ENCODE data around the gene OR6K2.

Gene OR6K2

DNA sequence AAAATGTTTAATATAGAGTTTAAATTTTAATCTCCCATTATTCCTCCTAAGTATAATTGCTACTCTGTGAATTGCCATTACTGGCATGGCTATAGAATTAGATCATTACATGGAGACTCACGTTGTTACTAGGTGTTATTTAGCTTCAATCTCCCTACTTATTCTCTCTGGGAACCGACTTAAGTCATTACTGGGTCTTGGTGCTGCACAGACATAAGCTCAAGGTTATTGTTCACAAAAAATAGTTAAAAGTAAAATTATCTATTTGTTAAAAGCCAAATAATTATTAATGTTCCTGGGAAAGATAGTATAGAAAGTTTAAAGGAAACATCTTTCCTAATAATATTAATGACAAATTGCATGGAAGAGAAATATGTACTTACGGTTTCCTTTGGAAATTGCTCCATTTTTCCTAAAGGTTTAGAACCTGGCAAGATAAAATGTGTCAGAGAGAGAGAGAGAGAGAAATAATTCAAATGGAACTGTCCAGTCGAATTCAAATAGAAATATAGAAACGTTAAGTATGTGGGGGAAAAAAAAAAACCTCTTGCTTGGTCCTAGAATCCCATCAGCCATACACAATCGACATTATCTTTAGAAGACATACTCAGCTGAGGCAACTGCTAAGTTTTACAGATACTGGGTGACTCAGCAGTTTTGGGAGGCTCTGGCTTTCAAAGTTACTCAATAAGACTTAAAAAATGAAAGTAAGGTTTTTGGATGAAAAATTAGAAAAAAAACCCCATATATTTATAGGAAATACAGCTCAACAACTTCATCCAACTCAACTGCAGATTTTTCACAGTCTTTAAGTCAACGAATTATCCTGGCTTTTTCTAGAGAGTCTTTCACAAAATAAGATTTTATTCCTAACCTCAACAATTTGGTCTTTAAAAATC is 14.1 kb downstream of the OR6K2 start, which contains the start of gene SPTA1:
TSS of gene SPTA1 (minus strand) at position 605 of the 899 bp plus-strand sequence. CDS start at position 407, 198 bp downstream.
- DNase-seq (ENCODE audit: low spot score), result no peak

DNA sequence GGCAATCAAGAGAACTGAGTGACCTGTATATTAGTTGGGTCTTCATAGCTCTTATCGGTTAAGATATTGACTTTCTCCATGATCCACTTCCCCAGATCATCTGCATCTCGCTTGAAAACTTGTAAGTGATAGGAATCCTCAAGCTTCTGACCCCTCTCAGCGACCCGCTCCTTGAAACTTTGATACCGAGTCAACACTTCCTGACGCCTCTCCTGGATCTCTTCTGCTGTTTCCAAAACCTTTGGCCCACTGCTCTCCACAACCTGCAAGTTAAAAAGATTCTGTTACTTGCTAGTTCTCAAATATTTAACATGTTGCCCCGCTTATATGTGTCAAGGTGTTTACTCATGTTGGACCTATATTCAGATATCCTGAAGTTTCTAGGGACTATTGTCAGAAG is 15.4 kb downstream of the OR6K2 start:
- DNase-seq (ENCODE audit: low spot score), result no peak

DNA sequence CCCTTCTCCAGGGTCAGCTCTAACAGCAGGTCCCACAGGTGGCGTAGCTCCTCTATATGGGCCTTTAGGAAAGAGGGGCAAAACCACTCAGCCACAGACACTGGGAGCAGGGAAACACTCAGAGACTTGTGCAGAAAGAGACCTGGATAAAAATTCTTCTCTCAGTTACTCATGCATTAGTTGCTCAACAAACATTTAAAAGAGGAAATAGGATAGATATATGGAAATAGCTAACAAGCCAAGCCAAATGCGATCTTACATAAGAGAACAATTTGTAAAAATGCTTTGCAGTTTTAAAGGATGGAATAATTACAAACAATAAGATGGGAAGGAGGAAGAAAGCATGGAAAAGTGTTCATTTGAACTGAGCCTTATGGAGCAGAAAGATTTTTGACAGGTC is 18.8 kb downstream of the OR6K2 start:
- DNase-seq (ENCODE audit: low spot score), result no peak

DNA sequence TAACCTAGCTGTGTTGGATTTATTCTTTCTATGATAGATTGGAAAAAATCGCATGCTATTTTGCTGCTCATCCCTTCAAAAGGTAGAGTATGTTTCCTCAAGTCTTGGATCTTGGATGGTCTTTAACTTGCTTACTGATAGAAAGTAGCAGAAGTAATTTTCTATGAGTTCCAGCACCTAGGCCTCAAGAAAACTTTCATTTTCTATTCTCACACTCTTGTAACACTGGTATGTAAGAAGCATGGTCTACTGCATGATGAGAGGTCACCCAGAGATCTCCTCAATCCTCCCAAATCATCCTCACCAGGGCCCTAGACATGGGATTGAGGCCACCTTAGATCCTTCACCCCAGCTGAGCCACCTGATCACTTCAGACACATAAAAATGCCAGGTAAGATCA is 21.2 kb downstream of the OR6K2 start:
- no peak for DNase-seq (ENCODE audit: low spot score)

DNA sequence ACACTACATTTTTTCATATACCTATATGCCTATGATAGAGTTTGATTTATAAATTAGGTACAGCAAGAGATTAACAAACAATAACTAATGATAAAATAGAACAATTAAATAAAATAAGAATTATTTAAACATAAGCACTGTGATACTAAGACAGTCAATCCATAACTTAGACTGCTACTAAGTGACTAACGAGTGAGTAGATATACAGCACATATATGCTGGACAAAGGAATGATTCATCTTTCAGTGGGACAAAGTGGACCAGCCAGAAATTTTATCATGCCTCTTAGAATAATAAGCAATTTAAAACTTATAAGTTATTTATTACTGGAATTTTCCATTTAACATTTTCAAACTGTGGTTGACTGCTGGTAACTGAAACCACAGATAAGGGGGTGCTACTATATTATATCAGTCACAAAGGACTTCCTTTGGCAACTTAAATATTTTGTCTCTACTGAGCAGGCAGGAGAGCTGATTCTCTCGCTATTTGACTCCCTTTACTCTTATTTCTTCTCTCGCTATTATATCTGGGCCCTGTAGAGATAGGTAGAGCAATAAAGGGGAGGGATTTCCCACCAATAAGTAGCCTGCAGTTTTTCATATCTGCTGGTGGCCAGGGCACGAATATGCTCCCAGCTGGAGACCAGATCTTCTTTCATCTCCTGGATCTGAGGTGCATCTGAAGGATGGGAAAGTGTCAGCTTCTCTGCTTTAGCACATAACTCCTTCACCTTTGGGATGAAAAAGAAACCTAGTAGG is 24.7 kb downstream of the OR6K2 start:
- DNase-seq (ENCODE audit: low spot score), result no peak

DNA sequence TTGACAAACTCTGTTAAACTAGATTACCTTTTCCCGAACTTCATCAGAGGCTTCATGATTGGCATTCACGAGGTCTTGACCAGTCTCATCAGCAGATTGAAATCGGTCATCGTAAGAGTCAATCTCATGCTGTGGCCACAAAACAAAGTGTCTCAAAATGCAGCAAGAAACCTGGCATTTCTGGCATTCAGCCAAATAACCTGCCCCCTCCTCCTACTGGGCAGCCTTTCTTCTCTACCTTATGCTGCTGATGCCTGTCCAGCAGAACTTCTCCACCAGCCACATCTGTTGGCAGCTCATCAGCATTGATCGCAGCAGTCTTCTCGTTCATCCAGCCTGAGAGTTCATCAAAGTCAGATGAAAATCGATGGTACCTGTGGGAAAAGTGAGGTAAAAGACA is 26.1 kb downstream of the OR6K2 start:
- no peak for DNase-seq (ENCODE audit: low spot score)

DNA sequence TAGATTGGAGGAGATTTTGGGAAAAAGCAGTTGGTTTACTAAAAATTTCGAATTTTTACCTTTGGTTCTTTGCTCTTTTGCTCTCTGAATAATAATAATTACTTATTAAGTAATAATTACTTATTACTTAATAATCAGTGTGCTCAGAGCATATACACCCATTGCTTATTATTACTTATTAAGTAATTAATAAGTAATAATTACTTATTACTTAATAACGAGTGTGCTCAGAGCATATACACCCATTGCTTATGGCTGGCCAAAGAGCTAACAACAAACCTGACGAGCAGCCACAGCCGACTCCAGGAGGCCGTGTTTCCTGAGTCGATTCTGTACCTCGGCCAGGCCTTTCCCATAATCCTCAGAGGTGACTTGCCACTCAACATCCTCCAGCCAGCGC is 34.4 kb downstream of the OR6K2 start:
- no peak for DNase-seq (ENCODE audit: low spot score)

DNA sequence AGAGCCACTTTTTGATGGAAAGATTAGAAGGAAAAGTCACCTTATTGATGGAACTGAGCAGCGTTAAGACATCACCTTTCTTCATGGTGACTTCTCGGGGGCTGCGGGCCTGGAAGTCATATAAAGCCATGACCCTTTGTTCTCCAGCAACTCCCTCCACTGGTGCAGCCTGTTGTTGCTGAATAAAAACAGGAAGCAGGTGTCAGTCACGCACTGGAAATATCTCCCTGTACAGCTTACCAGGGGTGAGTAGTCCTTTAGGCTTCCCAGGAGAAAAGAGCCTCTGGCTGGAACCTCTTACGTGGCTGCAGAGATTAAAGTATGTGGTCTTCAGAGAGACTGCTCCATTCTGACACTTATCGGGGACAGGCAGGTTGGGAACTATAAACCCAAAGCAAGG is 45.9 kb downstream of the OR6K2 start:
- DNase-seq (ENCODE audit: low spot score), result no peak

DNA sequence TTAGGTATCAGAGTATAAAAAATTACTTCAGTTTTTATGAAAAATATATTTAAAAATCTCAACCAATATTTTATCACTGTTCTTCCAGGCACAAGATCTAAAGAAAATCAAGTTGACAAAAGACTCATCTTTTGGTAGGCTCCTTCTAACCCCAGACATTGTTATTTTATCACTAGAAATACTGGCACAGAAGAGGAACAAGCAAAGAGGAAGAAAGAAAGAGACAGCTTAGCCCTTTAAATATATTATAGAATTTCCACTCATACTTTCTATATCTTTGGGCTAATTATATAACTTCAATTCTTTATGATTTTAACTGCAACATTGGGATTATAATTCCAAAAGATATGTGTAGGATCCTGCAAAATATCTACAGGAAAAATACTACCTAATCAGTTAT is 46.4 kb downstream of the OR6K2 start:
- DNase-seq (ENCODE audit: low spot score), result no peak

DNA sequence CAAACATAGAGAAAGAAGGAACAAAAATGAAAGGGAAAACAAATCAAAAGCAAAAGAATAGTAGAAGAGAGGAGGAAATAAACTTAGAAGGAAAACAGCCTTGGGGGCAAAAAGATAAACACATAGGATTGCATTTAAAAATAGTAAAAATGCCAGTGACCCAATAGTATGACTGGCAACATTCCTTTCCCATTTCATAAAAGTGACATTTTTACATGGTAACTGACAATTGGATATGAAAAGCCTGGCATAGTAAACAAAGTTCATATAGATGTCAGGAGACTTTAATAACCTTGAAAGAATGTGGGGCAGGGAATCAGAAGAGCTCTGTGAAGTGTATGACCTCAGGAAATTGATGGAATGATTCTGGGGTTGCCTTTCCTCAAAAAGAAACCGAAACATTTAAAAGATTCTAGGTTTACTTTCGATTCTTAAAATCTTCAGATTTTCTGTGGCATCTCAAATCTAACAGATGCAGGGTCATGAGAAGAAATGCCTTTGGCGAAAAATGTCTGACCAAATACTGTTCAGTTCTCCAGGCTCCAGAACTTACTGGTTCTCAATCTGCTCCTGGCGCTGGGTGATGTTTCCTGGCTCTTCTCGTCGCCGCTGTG is 47.6 kb downstream of the OR6K2 start:
- DNase-seq (ENCODE audit: low spot score), result no peak
